HepG2 (cell line): ENCODE measurements around the gene AGAP6. TPM values are rescaled to one million over a fixed set of nuclear protein-coding genes. Genes with fewer than 3 reads are reported as not detected.
A peak's percentile ranks its signal among the peaks of the same experiment; 100 is the strongest.

ENCODE experiments used
- GABPB1 ChIP-seq: IDR thresholded peaks from 2 replicates; pipeline ENCODE4 v1.6.1; 2016; ENCODE audit warnings: mild to moderate bottlenecking, missing genetic modification reagents, moderate library complexity, missing compliant biosample characterization
- KDM3A ChIP-seq: IDR thresholded peaks from 2 replicates; pipeline ENCODE4 v1.6.1; 2018; ENCODE audit warnings: low read depth, missing compliant biosample characterization
- KLF11 ChIP-seq: IDR thresholded peaks from 2 replicates; pipeline ENCODE4 v1.6.1; 2016; ENCODE audit warnings: missing compliant biosample characterization
- NR2C2 ChIP-seq: sonication (generic); formaldehyde crosslinking; IDR thresholded peaks from 2 replicates; pipeline ENCODE4 v1.4.0; 2020; ENCODE audit warnings: missing genetic modification reagents, mild to moderate bottlenecking, moderate library complexity, borderline replicate concordance
- PHF21A ChIP-seq: sonication (generic); formaldehyde crosslinking; IDR thresholded peaks from 2 replicates; pipeline ENCODE4 v1.5.0; 2020; ENCODE audit warnings: mild to moderate bottlenecking, missing genetic modification reagents
- RFXAP ChIP-seq: sonication (generic); formaldehyde crosslinking; IDR thresholded peaks from 2 replicates; pipeline ENCODE4 v1.4.0; 2020; ENCODE audit warnings: missing genetic modification reagents, borderline replicate concordance
- ZBTB38 ChIP-seq: sonication (generic); formaldehyde crosslinking; IDR thresholded peaks from 2 replicates; pipeline ENCODE4 v1.5.1; 2020; ENCODE audit warnings: mild to moderate bottlenecking, missing genetic modification reagents
- ZFP82 ChIP-seq: sonication (generic); formaldehyde crosslinking; IDR thresholded peaks from 2 replicates; pipeline ENCODE4 v1.5.1; 2020; ENCODE audit warnings: mild to moderate bottlenecking, missing genetic modification reagents, borderline replicate concordance
- ZNF558 ChIP-seq: sonication (generic); formaldehyde crosslinking; IDR thresholded peaks from 2 replicates; pipeline ENCODE4 v1.9.0; 2022; ENCODE audit warnings: mild to moderate bottlenecking, missing genetic modification reagents, borderline replicate concordance
- ZZZ3 ChIP-seq: sonication (generic); formaldehyde crosslinking; IDR thresholded peaks from 2 replicates; pipeline ENCODE4 v1.4.0; 2020; ENCODE audit warnings: missing genetic modification reagents, mild to moderate bottlenecking, borderline replicate concordance
- polyA plus RNA-seq, 8 experiments: library from polyadenylated mRNA; depleted of rRNA in 3 of 8; stranded (reverse) in 7 of 8; unstranded in 1 of 8; fragments of >200 nt; fragmentation: Illumina TruSeq in 4 of 8; extraction: Trizol in 4 of 8; gene quantifications; 2 replicates each; pipeline versions ENCODE4 v1.2.1 to v1.2.3, GENCODE V29; 2011 to 2016; ENCODE audit warnings: low read depth in 4 of 8, missing spikeins in 1 of 8, mixed read lengths in 1 of 8; ENCODE audit not compliant: insufficient read depth in 1 of 8
- total RNA-seq, 5 experiments: library from RNA; depleted of rRNA; stranded (reverse); fragments of >200 nt; fragmentation: Illumina TruSeq; extraction: Trizol; gene quantifications; 2 replicates each; pipeline ENCODE4 v1.2.3, GENCODE V29; 2016; ENCODE audit warnings: low read depth in 1 of 5
- TF ChIP-seq, protein P1 (sequence below): sonication (generic); formaldehyde crosslinking; IDR thresholded peaks from 2 replicates; pipeline ENCODE4 v1.5.1; 2020; ENCODE audit warnings: missing genetic modification reagents, mild to moderate bottlenecking, borderline replicate concordance
- TF ChIP-seq, protein P2 (sequence below): sonication (generic); formaldehyde crosslinking; IDR thresholded peaks from 2 replicates; pipeline ENCODE4 v1.5.1; 2020; ENCODE audit warnings: mild to moderate bottlenecking, missing genetic modification reagents, borderline replicate concordance
- TF ChIP-seq, protein P3 (sequence below): sonication (generic); formaldehyde crosslinking; IDR thresholded peaks from 2 replicates; pipeline ENCODE4 v1.5.1; 2020; ENCODE audit warnings: mild to moderate bottlenecking, missing genetic modification reagents, moderate library complexity
- TF ChIP-seq, protein P4 (sequence below): sonication (generic); formaldehyde crosslinking; IDR thresholded peaks from 2 replicates; pipeline ENCODE4 v1.5.0; 2020; ENCODE audit warnings: mild to moderate bottlenecking, missing genetic modification reagents, borderline replicate concordance

The AGAP6 gene
- total and polyA plus RNA-seq, 2 of the 13 experiments (the other 11 are each of a cell fraction or from before 2014, with no cell fraction given) = 7.7 to 19.5 TPM

DNA sequence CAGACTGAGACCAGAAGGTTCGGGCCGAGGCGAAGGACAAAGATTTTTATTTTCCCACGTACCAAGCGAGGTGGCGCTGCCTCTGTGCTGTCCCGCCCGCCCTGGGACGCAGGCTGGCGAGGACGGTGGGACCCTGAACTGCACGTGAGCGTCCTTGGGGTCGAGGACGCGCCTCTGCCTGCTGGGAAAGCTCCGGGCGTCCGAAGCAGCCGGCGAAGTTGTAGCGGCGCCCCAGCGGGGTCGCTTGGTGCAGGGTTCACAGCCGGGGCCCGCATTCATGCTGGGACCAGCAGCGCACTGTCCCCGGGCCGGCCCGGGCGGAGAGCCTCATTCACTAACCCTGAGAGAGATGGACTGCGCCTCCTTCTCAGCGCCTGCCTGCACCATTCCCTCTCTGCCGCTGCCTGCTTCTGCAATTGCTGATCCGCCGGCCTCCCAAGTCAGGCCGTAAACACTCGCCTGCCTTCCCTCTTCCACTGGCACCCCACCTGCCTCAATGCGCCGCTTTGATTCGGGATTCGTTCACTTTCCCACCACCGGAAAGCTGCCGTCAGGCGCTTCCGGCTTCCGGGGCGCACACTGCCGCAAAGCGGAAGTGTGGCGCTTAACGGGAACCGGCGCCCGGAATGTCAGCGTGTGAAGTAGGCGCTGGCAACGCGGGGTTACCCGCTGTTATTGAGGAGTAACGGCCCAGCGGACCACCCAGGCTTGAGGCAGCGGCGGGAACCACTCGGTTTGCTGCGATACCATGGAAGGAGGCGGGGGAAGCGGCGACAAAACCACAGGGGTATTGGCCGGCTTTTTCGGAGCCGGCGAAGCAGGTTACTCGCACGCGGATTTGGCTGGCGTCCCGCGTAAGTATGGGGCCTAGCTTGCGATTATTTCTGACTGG is 46.5 kb upstream of the AGAP6 start, which contains the start of the genes PARG and TIMM23B (continued):
- peak; percentile 76; the same call in 1 of the 2 replicates for TF ChIP-seq ZFP82
- TF ChIP-seq, protein P1, sequence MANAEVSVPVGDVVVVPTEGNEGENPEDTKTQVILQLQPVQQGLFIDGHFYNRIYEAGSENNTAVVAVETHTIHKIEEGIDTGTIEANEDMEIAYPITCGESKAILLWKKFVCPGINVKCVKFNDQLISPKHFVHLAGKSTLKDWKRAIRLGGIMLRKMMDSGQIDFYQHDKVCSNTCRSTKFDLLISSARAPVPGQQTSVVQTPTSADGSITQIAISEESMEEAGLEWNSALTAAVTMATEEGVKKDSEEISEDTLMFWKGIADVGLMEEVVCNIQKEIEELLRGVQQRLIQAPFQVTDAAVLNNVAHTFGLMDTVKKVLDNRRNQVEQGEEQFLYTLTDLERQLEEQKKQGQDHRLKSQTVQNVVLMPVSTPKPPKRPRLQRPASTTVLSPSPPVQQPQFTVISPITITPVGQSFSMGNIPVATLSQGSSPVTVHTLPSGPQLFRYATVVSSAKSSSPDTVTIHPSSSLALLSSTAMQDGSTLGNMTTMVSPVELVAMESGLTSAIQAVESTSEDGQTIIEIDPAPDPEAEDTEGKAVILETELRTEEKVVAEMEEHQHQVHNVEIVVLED (CRISPR knock-in tag) = peak; percentile 81
- 0 out of 2 replicates have a peak, but pooled peaks have one; percentile 35 for TF ChIP-seq KDM3A (CRISPR knock-in tag)
- TF ChIP-seq, protein P2, sequence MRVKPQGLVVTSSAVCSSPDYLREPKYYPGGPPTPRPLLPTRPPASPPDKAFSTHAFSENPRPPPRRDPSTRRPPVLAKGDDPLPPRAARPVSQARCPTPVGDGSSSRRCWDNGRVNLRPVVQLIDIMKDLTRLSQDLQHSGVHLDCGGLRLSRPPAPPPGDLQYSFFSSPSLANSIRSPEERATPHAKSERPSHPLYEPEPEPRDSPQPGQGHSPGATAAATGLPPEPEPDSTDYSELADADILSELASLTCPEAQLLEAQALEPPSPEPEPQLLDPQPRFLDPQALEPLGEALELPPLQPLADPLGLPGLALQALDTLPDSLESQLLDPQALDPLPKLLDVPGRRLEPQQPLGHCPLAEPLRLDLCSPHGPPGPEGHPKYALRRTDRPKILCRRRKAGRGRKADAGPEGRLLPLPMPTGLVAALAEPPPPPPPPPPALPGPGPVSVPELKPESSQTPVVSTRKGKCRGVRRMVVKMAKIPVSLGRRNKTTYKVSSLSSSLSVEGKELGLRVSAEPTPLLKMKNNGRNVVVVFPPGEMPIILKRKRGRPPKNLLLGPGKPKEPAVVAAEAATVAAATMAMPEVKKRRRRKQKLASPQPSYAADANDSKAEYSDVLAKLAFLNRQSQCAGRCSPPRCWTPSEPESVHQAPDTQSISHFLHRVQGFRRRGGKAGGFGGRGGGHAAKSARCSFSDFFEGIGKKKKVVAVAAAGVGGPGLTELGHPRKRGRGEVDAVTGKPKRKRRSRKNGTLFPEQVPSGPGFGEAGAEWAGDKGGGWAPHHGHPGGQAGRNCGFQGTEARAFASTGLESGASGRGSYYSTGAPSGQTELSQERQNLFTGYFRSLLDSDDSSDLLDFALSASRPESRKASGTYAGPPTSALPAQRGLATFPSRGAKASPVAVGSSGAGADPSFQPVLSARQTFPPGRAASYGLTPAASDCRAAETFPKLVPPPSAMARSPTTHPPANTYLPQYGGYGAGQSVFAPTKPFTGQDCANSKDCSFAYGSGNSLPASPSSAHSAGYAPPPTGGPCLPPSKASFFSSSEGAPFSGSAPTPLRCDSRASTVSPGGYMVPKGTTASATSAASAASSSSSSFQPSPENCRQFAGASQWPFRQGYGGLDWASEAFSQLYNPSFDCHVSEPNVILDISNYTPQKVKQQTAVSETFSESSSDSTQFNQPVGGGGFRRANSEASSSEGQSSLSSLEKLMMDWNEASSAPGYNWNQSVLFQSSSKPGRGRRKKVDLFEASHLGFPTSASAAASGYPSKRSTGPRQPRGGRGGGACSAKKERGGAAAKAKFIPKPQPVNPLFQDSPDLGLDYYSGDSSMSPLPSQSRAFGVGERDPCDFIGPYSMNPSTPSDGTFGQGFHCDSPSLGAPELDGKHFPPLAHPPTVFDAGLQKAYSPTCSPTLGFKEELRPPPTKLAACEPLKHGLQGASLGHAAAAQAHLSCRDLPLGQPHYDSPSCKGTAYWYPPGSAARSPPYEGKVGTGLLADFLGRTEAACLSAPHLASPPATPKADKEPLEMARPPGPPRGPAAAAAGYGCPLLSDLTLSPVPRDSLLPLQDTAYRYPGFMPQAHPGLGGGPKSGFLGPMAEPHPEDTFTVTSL (CRISPR knock-in tag) = peak; percentile 39; the same call in 1 of the 2 replicates
- TF ChIP-seq, protein P3, sequence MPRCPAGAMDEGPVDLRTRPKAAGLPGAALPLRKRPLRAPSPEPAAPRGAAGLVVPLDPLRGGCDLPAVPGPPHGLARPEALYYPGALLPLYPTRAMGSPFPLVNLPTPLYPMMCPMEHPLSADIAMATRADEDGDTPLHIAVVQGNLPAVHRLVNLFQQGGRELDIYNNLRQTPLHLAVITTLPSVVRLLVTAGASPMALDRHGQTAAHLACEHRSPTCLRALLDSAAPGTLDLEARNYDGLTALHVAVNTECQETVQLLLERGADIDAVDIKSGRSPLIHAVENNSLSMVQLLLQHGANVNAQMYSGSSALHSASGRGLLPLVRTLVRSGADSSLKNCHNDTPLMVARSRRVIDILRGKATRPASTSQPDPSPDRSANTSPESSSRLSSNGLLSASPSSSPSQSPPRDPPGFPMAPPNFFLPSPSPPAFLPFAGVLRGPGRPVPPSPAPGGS = peak; percentile 40; the same call in 1 of the 2 replicates
- peak; percentile 48; the same call in 1 of the 2 replicates for TF ChIP-seq ZBTB38 (CRISPR knock-in tag)
- peak; percentile 57; the same call in 1 of the 2 replicates for TF ChIP-seq KLF11
- peak; percentile 86; the same call in 1 of the 2 replicates for TF ChIP-seq ZNF558 (CRISPR knock-in tag)
- TF ChIP-seq ZZZ3 (CRISPR knock-in tag) = peak; percentile 87; the same call in 1 of the 2 replicates
- peak; percentile 99 for TF ChIP-seq GABPB1 (CRISPR knock-in tag)
- peak; percentile 46 for TF ChIP-seq PHF21A (CRISPR knock-in tag)
- TF ChIP-seq, protein P4, sequence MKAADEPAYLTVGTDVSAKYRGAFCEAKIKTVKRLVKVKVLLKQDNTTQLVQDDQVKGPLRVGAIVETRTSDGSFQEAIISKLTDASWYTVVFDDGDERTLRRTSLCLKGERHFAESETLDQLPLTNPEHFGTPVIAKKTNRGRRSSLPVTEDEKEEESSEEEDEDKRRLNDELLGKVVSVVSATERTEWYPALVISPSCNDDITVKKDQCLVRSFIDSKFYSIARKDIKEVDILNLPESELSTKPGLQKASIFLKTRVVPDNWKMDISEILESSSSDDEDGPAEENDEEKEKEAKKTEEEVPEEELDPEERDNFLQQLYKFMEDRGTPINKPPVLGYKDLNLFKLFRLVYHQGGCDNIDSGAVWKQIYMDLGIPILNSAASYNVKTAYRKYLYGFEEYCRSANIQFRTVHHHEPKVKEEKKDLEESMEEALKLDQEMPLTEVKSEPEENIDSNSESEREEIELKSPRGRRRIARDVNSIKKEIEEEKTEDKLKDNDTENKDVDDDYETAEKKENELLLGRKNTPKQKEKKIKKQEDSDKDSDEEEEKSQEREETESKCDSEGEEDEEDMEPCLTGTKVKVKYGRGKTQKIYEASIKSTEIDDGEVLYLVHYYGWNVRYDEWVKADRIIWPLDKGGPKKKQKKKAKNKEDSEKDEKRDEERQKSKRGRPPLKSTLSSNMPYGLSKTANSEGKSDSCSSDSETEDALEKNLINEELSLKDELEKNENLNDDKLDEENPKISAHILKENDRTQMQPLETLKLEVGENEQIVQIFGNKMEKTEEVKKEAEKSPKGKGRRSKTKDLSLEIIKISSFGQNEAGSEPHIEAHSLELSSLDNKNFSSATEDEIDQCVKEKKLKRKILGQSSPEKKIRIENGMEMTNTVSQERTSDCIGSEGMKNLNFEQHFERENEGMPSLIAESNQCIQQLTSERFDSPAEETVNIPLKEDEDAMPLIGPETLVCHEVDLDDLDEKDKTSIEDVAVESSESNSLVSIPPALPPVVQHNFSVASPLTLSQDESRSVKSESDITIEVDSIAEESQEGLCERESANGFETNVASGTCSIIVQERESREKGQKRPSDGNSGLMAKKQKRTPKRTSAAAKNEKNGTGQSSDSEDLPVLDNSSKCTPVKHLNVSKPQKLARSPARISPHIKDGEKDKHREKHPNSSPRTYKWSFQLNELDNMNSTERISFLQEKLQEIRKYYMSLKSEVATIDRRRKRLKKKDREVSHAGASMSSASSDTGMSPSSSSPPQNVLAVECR = peak; percentile 94; the same call in 1 of the 2 replicates
- peak; percentile 91 for TF ChIP-seq NR2C2
- TF ChIP-seq RFXAP (CRISPR knock-in tag) = peak; percentile 45; the same call in 1 of the 2 replicates
